Neural cell (in vitro differentiated cells): ENCODE results near the gene CISD2. TPM values are rescaled to one million over a fixed set of nuclear protein-coding genes. Genes with fewer than 3 reads are reported as not detected.

ENCODE experiments used
- H2AFZ ChIP-seq: fragments of 200-600, 300-800 bp; sonication (generic), shearing (Covaris generic); 2 replicates; pipeline ENCODE4 v1.6.0; 2014; ENCODE audit warnings: low read depth, mild to moderate bottlenecking, antibody characterized with exemption, low read length, moderate library complexity
- H3F3A ChIP-seq: fragments of 200-600 bp; shearing (Covaris generic); 2 replicates; pipeline ENCODE4 v1.6.1; 2016; ENCODE audit warnings: mild to moderate bottlenecking, moderate library complexity, mixed read lengths, antibody characterized with exemption, low read length; ENCODE audit not compliant: insufficient read depth, poor library complexity, severe bottlenecking
- H3K27ac ChIP-seq: fragments of 200-600, 300-800 bp; sonication (generic), shearing (Covaris generic); 2 replicates; pipeline ENCODE4 v1.5.1; 2014; ENCODE audit warnings: mild to moderate bottlenecking, low read length, moderate library complexity
- H3K27me3 ChIP-seq: fragments of 300-800, 200-600 bp; sonication (generic), shearing (Covaris generic); 2 replicates; pipeline ENCODE4 v1.6.0; 2014; ENCODE audit warnings: mild to moderate bottlenecking, low read depth, low read length, moderate library complexity; ENCODE audit not compliant: insufficient read depth
- H3K36me3 ChIP-seq: fragments of 300-800, 200-600 bp; sonication (generic), shearing (Covaris generic); 2 replicates; pipeline ENCODE4 v1.5.1; 2014; ENCODE audit warnings: mild to moderate bottlenecking, antibody characterized with exemption, low read length, moderate library complexity; ENCODE audit not compliant: insufficient read depth
- H3K4me2 ChIP-seq: fragments of 300-800, 200-600 bp; sonication (generic), shearing (Covaris generic); 2 replicates; pipeline ENCODE4 v1.6.0; 2014; ENCODE audit warnings: mild to moderate bottlenecking, low read length
- H3K4me3 ChIP-seq: fragments of 300-800, 200-600 bp; sonication (generic), shearing (Covaris generic); 2 replicates; pipeline ENCODE4 v1.5.1; 2014; ENCODE audit warnings: mild to moderate bottlenecking, low read length, moderate library complexity
- H3K79me2 ChIP-seq: fragments of 200-600 bp; shearing (Covaris generic); replicated peaks from 2 replicates; pipeline ENCODE4 v1.6.0; 2014; ENCODE audit warnings: mild to moderate bottlenecking, low read length, moderate library complexity; ENCODE audit not compliant: insufficient read depth
- H3K9ac ChIP-seq: fragments of 300-800, 200-600 bp; sonication (generic), shearing (Covaris generic); 2 replicates; pipeline ENCODE4 v1.6.1; 2016; ENCODE audit warnings: mild to moderate bottlenecking, low read length, mixed read lengths
- H3K9me2 ChIP-seq: fragments of 200-600 bp; shearing (Covaris generic); 2 replicates; pipeline ENCODE4 v1.6.1; 2016; ENCODE audit warnings: mild to moderate bottlenecking, low read length, mixed read lengths; ENCODE audit not compliant: insufficient read depth
- H3K9me3 ChIP-seq: fragments of 200-600, 300-800 bp; sonication (generic), shearing (Covaris generic); 2 replicates; pipeline ENCODE4 v1.6.1; 2016; ENCODE audit warnings: mild to moderate bottlenecking, mixed run types, low read length, moderate library complexity, mixed read lengths
- H4K20me1 ChIP-seq: fragments of 200-600 bp; shearing (Covaris generic); 2 replicates; pipeline ENCODE4 v1.6.1; 2016; ENCODE audit warnings: mild to moderate bottlenecking, mixed run types; ENCODE audit not compliant: insufficient read depth
- EP300 ChIP-seq: fragments of 450-650 bp; conservative IDR thresholded peaks from 2 replicates; pipeline ENCODE4 v1.6.1; 2014; ENCODE audit warnings: antibody characterized with exemption, mild to moderate bottlenecking, moderate library complexity; ENCODE audit not compliant: poor library complexity, severe bottlenecking
- EZH2 ChIP-seq: fragments of 200-600, 300-800 bp; shearing (Covaris generic), sonication (generic); IDR thresholded peaks from 2 replicates; pipeline ENCODE4 v1.6.1; 2014; ENCODE audit warnings: antibody characterized with exemption, low read length, borderline replicate concordance, mild to moderate bottlenecking; ENCODE audit not compliant: insufficient read depth, poor library complexity, severe bottlenecking
- MXI1 ChIP-seq: fragments of 450-650 bp; conservative IDR thresholded peaks from 2 replicates; pipeline ENCODE4 v1.6.1; 2014; ENCODE audit warnings: antibody characterized with exemption, mild to moderate bottlenecking; ENCODE audit not compliant: poor library complexity, severe bottlenecking
- POLR2AphosphoS5 ChIP-seq: IDR thresholded peaks from 2 replicates; pipeline ENCODE4 v1.6.1; 2012
- RAD21 ChIP-seq: fragments of 450-650 bp; conservative IDR thresholded peaks from 2 replicates; pipeline ENCODE4 v1.6.1; 2014; ENCODE audit warnings: antibody characterized with exemption, mild to moderate bottlenecking, moderate library complexity
- SMC3 ChIP-seq: fragments of 450-650 bp; conservative IDR thresholded peaks from 2 replicates; pipeline ENCODE4 v1.6.1; 2014; ENCODE audit warnings: antibody characterized with exemption, mild to moderate bottlenecking, moderate library complexity; ENCODE audit not compliant: poor library complexity
- TAF1 ChIP-seq: IDR thresholded peaks from 2 replicates; pipeline ENCODE4 v1.6.1; 2012; ENCODE audit warnings: low read depth
- polyA plus RNA-seq: library from polyadenylated mRNA; depleted of rRNA; stranded (reverse); fragments of >200 nt; gene quantifications from 2 replicates; pipeline ENCODE4 v1.2.3, GENCODE V29; 2014
- TF ChIP-seq, protein P1 (sequence below): fragments of 450-650 bp; IDR thresholded peaks from 2 replicates; pipeline ENCODE4 v1.5.1; 2014; ENCODE audit warnings: antibody characterized with exemption, mild to moderate bottlenecking, moderate library complexity; ENCODE audit not compliant: poor library complexity, severe bottlenecking
- TF ChIP-seq, protein P2 (sequence below): IDR thresholded peaks from 2 replicates; pipeline ENCODE4 v1.6.1; 2012; ENCODE audit warnings: borderline replicate concordance

CISD2 gene
- polyA plus RNA-seq, 1 donor from 2014 or later = 102 TPM

DNA sequence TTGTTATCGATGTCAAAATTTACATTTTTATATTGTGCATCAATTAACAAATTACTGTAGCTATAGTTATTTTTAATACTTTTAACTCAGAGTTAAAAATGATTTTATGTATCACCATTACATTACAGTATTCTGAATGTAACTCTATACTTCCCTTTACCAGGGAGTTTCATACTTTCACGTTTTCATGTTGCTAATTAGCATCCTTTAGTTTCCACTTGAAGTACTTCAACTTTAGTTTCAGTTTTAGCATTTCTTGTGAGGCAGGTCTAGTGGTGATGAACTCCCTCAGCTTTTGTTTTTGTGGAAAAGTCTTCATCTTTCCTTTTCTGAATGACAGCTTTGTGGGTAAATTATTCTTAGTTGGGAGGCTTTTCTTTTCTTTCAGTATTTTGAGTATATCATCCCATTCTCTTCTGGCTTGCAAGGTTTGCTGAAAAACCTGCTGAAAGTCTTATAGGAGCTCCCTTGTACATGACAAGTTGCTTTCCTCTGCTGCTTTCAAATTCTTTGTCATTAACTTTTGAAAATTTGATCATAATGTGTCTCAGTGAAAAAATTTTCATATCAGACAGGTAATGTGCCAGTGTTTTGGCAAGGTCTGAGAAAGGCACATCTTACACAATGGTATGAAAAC lies 9.8 kb upstream of the CISD2 start:
- H3K27ac ChIP-seq = no peak overlapping the region
- H3K27me3 ChIP-seq = no peaks in the 10 kb centered on the region
- no peaks in the 10 kb centered on the region for H3K9me3 ChIP-seq
- TF ChIP-seq TAF1 = no peak
- no peak for TF ChIP-seq EZH2
- no peak for TF ChIP-seq POLR2AphosphoS5
- no peak for TF ChIP-seq MXI1
- TF ChIP-seq, protein P1, sequence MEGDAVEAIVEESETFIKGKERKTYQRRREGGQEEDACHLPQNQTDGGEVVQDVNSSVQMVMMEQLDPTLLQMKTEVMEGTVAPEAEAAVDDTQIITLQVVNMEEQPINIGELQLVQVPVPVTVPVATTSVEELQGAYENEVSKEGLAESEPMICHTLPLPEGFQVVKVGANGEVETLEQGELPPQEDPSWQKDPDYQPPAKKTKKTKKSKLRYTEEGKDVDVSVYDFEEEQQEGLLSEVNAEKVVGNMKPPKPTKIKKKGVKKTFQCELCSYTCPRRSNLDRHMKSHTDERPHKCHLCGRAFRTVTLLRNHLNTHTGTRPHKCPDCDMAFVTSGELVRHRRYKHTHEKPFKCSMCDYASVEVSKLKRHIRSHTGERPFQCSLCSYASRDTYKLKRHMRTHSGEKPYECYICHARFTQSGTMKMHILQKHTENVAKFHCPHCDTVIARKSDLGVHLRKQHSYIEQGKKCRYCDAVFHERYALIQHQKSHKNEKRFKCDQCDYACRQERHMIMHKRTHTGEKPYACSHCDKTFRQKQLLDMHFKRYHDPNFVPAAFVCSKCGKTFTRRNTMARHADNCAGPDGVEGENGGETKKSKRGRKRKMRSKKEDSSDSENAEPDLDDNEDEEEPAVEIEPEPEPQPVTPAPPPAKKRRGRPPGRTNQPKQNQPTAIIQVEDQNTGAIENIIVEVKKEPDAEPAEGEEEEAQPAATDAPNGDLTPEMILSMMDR = no peak
- no peak for TF ChIP-seq SMC3
- TF ChIP-seq, protein P2, sequence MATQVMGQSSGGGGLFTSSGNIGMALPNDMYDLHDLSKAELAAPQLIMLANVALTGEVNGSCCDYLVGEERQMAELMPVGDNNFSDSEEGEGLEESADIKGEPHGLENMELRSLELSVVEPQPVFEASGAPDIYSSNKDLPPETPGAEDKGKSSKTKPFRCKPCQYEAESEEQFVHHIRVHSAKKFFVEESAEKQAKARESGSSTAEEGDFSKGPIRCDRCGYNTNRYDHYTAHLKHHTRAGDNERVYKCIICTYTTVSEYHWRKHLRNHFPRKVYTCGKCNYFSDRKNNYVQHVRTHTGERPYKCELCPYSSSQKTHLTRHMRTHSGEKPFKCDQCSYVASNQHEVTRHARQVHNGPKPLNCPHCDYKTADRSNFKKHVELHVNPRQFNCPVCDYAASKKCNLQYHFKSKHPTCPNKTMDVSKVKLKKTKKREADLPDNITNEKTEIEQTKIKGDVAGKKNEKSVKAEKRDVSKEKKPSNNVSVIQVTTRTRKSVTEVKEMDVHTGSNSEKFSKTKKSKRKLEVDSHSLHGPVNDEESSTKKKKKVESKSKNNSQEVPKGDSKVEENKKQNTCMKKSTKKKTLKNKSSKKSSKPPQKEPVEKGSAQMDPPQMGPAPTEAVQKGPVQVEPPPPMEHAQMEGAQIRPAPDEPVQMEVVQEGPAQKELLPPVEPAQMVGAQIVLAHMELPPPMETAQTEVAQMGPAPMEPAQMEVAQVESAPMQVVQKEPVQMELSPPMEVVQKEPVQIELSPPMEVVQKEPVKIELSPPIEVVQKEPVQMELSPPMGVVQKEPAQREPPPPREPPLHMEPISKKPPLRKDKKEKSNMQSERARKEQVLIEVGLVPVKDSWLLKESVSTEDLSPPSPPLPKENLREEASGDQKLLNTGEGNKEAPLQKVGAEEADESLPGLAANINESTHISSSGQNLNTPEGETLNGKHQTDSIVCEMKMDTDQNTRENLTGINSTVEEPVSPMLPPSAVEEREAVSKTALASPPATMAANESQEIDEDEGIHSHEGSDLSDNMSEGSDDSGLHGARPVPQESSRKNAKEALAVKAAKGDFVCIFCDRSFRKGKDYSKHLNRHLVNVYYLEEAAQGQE = no peak
- TF ChIP-seq RAD21 = no peak
- no peak for TF ChIP-seq EP300
- H3K4me2 ChIP-seq = no peak overlapping the region
- no peak overlapping the region for H3K9ac ChIP-seq
- no peak overlapping the region for H3K4me3 ChIP-seq
- H4K20me1 ChIP-seq = no peaks in the 10 kb centered on the region
- H3F3A ChIP-seq = no peaks in the 10 kb centered on the region
- no peaks in the 10 kb centered on the region for H3K36me3 ChIP-seq
- no peaks in the 10 kb centered on the region for H3K9me2 ChIP-seq
- no peak overlapping the region for H2AFZ ChIP-seq
- H3K79me2 ChIP-seq = no peaks in the 10 kb centered on the region

GRCh38 chr4:102860611-102861324 lies 8.0 kb upstream of the CISD2 start:
- H3K4me2 ChIP-seq = no peak overlapping the region
- H3K27me3 ChIP-seq = no peaks in the 10 kb centered on the region
- H3K9me2 ChIP-seq = no peaks in the 10 kb centered on the region
- no peaks in the 10 kb centered on the region for H3F3A ChIP-seq
- no peak overlapping the region for H2AFZ ChIP-seq
- no peaks in the 10 kb centered on the region for H3K79me2 ChIP-seq
- no peaks in the 10 kb centered on the region for H3K9me3 ChIP-seq
- no peak overlapping the region for H3K9ac ChIP-seq
- H3K36me3 ChIP-seq = no peaks in the 10 kb centered on the region
- no peak overlapping the region for H3K27ac ChIP-seq
- no peak for TF ChIP-seq TAF1
- TF ChIP-seq EZH2 = no peak
- TF ChIP-seq SMC3 = no peak
- no peak for TF ChIP-seq MXI1
- TF ChIP-seq POLR2AphosphoS5 = no peak
- no peak for TF ChIP-seq RAD21
- TF ChIP-seq, protein P2 = no peak
- no peak for TF ChIP-seq EP300
- TF ChIP-seq, protein P1 = no peak
- H3K4me3 ChIP-seq = no peak overlapping the region
- no peaks in the 10 kb centered on the region for H4K20me1 ChIP-seq
